ENCODE measurements around the gene CPA5. TPM values are rescaled to one million over a fixed set of nuclear protein-coding genes. Genes with fewer than 3 reads are reported as not detected.

The CPA5 gene
- total RNA-seq, 1 experiment from 2014 or later, result not detected

- WGBS (ENCODE audit: extremely low coverage, insufficient read length, low lambda C conversion rate), result no CpG with 5 or more reads among the region's 8 CpGs
- no peak overlapping the region for H4K8ac ChIP-seq (replicated peaks; ENCODE audit: insufficient read length, low read depth, low read length)
- H2BK12ac ChIP-seq (ENCODE audit: insufficient read length, low read depth, low read length), result no peak overlapping the region
- H4K20me1 ChIP-seq (ENCODE audit: control insufficient read depth, insufficient read depth, insufficient read length), result no peaks in the 10 kb centered on the region
- no peak overlapping the region for H3K14ac ChIP-seq (ENCODE audit: insufficient read depth, low read length)
- H3K79me1 ChIP-seq (ENCODE audit: insufficient read depth, low read depth, low read length, poor library complexity, severe bottlenecking), result no peaks in the 10 kb centered on the region
- H2BK20ac ChIP-seq (ENCODE audit: low read depth, low read length, poor library complexity, severe bottlenecking), result no peak overlapping the region
- H3K18ac ChIP-seq (ENCODE audit: insufficient read length, low read depth, low read length), result no peak overlapping the region
- Mint-ChIP-seq H3K4me1 (peaks cover 20 to 38% of the 10 kb centered on the region in 2 experiments), H3K36me3 (ENCODE audit: insufficient read depth in 1 of 3, low read depth in 3 of 3) (peaks cover 0 to 12% (median 6%) of the 10 kb centered on the region in 3 experiments; a peak in 3 of 7 replicates), H3K9me3 (no peaks in the 10 kb centered on the region), H3K4me3 (no peak overlapping the region), H3K27ac (peak overlapping the region in 2 of 3 experiments; percentile 31 to 66; a peak in 2 of 7 replicates), H3K27me3 (ENCODE audit: low read depth) (no peaks in the 10 kb centered on the region)
- no peak overlapping the region for H2AK5ac ChIP-seq (ENCODE audit: insufficient read length, low read length)
- H3K4ac ChIP-seq (ENCODE audit: low read depth, low read length), result no peak overlapping the region
- H3K23me2 ChIP-seq (ENCODE audit: insufficient read length, low read depth, low read length, poor library complexity, severe bottlenecking), result no peaks in the 10 kb centered on the region
- no peak overlapping the region for H4K91ac ChIP-seq (ENCODE audit: insufficient read length, low read depth, low read length)
- no peak overlapping the region for H3K9ac ChIP-seq (ENCODE audit: extremely low read depth, insufficient read length, low read length)
- H3K4me1 ChIP-seq (ENCODE audit: insufficient read depth, low read length), result no peaks in the 10 kb centered on the region
- no peak for TF ChIP-seq CTCF (conservative IDR thresholded peaks at IDR 0.05)
- H3K4me2 ChIP-seq (ENCODE audit: insufficient read depth, insufficient read length, low read length), result no peak overlapping the region
- H3K27ac ChIP-seq (ENCODE audit: insufficient read length, low read depth, low read length), result no peak overlapping the region
- no peak overlapping the region for H2AFZ ChIP-seq (ENCODE audit: low read length)
- H2BK15ac ChIP-seq (ENCODE audit: low read depth, low read length), result no peak overlapping the region
- H3K9me3 ChIP-seq (ENCODE audit: control insufficient read depth, low read depth, low read length), result no peaks in the 10 kb centered on the region
- H2BK5ac ChIP-seq (ENCODE audit: insufficient read length, low read length), result no peak overlapping the region
- H3K79me2 ChIP-seq (ENCODE audit: insufficient read depth, low read length), result no peaks in the 10 kb centered on the region
- no peak overlapping the region for H3T11ph ChIP-seq (ENCODE audit: low read length)
- no peak overlapping the region for H3K56ac ChIP-seq (ENCODE audit: insufficient read length, low read depth, low read length)
- DNase-seq, result no peak
- H3K23ac ChIP-seq (ENCODE audit: insufficient read length, low read depth, low read length), result no peak overlapping the region
- no peaks in the 10 kb centered on the region for H3K27me3 ChIP-seq (ENCODE audit: insufficient read depth, low read length)
- no peak overlapping the region for H2BK120ac ChIP-seq (ENCODE audit: low read depth, low read length, poor library complexity, severe bottlenecking)
- H4K5ac ChIP-seq (ENCODE audit: insufficient read length, low read depth, low read length), result no peak overlapping the region
Observed at GRCh38 chr7:130398526-130399090, 54.0 kb downstream of the CPA5 start.
